Mesenteric fat pad (tissue), 1 donor: Measurements from ENCODE around the gene NDUFB10. TPM values are rescaled to one million over a fixed set of nuclear protein-coding genes. Genes with fewer than 3 reads are reported as not detected.

Experiments
- DNase-seq: peaks from one replicate; pipeline ENCODE4 v3.0.0-alpha.2; 2020; ENCODE audit warnings: low spot score
- total RNA-seq: library from RNA; stranded (reverse); fragmentation: NEBNext Ultra II Directional; extraction: Animal tissue kit (Norgen Biotek cat#: 25700); gene quantifications from one replicate; pipeline ENCODE4 v1.2.1, GENCODE V29; 2021
- donor health status: DM: yes; HTN: yes; CAD: no.

NDUFB10 gene
- total RNA-seq, 1 donor from 2014 or later: 126 TPM

DNA sequence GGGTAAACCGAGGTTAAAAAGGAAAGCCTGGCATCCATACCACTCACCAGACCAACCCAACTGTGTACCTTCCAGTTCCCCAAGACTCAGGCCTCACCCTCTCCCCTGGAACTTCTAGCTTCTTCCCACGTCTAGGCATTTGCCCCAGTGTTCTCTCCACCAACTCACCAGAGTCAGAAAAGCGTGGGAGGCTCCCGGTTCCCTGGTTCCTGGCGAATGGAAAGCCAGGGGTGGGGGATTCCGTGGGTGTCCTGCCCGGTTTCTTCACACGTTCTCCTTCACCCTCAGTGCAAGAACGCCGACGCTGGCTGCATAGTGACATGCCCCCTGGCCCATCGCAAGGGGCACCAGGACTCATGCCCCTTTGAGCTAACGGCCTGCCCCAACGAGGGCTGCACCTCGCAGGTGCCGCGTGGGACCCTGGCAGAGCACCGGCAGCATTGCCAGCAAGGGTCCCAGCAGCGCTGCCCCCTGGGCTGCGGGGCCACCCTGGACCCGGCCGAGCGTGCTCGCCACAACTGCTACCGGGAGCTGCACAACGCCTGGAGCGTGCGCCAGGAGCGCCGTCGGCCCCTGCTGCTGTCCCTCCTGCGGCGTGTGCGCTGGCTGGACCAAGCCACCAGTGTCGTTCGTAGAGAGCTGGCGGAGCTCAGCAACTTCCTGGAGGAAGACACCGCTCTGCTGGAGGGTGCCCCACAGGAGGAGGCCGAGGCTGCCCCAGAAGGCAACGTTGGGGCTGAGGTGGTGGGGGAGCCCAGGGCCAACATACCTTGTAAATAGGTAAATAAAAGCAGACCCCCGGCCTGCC is 9.0 kb downstream of the NDUFB10 start:
- DNase-seq: no peak

- peak; percentile 98 for DNase-seq
Observed at GRCh38 chr16:1971796-1972489, 12.6 kb downstream of the NDUFB10 start, which contains the start of gene TBL3. TSS of gene TBL3 (plus strand) at chr16:1972053. CDS start at chr16:1972165, 112 bp downstream.

DNA sequence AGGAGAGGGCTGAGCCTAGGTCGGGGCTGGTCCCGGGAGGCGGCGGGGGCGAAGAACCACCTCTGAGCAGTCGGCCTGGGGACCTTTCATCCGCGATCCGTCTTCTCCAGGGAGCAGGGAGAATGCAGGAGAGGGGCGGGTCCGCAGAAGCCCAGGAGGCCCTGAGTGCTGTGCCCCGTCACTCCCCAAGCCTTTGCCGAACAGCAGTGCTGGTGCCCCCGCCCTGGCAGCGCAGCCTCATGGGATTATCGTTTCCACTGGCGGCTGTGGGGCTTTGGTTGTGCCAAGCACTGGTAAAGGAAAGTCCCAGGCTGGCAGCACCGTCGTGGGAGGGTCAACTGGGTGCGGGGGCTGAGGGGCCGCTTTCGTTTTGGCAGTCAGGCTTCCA is 13.1 kb downstream of the NDUFB10 start:
- DNase-seq: no peak

DNA sequence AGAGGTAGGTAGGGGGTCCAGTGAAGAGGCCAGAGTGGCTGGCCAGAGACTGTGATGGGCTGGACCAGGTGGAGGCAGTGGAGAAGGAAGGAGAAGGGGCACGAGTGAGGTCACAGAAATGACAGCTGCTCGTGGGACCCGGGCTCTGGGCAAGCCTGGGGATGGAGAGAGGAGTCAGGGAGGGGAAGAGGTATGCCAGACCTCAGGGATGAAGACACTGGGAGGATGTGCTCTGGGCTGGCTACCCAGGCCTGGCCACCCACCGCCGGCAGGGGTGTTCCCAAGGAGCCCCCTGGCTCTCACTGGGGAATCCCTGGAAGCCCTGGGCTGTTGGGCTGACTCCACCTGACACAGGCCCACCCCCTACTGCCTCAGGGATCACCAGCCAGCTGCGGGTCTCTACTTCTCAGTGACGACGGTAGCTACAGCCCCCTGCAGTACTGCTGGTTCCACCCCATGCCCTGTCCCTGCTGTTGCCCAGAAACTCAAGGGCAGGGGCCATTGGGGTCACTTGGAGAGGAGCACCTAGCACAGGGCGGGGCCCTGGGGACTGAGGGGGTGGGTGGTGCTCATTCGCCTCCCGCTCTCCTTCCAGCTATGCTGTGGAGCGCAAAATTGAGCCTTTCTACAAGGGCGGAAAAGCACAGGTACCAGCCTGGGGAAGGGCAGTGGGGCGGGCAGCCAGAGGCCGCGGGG is 14.3 kb downstream of the NDUFB10 start:
- DNase-seq: no peak

DNA sequence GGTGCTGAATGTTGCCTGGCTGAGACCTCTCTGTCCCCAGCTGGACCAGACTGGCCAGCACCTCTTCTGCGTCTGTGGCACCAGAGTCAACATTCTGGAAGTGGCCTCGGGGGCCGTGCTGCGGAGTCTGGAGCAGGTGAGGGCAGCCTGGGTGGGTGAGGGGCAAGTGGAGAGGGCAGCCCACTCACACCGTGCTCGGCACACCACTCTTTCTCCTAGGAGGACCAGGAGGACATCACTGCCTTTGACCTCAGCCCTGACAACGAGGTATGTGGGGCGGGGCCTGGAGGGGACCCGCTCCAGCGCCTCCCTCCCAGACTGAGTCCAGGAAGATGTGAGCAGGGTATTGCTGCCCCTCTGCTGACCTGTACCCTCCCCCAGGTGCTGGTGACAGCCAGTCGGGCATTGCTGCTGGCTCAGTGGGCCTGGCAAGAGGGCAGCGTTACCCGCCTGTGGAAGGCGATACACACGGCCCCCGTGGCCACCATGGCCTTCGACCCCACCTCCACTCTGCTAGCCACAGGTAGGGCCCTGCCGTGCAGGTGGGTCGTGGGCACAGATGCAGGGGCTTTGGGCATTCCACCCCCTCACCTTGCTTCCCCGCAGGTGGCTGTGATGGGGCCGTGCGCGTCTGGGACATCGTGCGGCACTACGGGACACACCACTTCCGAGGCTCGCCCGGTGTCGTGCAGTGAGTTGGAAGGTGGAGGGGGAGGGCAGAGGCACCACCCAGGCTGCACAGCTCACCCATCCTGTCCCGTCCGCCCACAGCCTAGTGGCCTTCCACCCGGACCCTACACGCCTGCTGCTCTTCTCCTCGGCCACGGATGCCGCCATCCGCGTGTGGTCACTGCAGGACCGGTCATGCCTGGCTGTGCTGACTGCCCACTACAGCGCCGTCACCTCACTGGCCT is 15.1 kb downstream of the NDUFB10 start:
- DNase-seq: no peak

- no peak for DNase-seq
Observed at GRCh38 chr16:1975432-1976215, 16.3 kb downstream of the NDUFB10 start.

GRCh38 chr16:1976216-1976520 is 16.8 kb downstream of the NDUFB10 start:
- DNase-seq: no peak

DNA sequence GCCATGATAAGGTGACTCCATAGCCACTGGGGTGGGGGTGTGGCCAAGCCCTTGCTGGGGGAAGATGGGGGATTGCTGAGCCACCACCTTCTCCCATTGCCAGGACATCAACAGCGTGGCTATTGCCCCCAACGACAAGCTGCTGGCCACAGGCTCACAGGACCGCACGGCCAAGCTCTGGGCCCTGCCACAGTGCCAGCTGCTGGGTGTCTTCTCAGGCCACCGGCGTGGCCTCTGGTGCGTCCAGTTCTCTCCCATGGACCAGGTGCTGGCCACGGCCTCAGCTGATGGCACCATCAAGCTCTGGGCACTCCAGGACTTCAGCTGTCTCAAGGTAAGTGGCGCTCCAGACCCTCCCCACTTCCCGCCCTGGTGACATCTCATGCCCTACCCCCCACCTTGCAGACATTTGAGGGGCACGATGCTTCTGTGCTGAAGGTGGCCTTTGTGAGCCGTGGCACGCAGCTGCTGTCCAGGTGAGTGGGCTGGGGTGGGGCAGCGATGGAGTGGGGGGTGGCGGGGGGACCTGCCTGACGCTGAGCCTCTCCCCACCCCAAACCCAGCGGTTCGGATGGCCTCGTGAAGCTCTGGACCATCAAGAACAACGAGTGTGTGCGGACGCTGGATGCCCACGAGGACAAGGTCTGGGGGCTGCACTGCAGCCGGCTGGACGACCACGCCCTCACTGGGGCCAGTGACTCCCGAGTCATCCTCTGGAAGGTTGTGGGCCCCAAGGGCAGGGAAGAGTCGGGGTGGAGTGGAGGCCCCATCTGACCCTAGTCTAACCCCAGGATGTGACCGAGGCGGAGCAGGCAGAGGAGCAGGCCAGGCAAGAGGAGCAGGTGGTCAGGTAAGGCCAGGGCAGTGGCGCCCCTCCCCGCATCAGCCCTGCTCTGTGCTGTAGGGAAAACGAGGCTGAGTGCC is 17.9 kb downstream of the NDUFB10 start:
- no peak for DNase-seq

DNA sequence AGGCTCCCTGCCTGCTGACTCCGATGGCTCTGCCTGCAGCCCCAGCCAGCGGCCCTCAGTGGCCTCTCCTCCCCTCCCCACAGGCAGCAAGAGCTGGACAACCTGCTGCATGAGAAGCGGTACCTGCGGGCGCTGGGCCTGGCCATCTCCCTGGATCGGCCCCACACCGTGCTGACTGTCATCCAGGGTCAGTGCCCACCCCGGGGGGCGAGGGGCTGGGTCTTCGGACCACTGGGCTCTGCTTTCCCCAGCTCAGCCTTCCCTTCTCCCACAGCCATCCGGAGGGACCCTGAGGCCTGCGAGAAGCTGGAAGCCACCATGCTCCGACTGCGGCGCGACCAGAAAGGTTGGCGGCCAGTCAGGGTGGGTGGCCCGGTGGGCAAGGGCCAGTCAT is 18.5 kb downstream of the NDUFB10 start:
- no peak for DNase-seq

- no peak for DNase-seq
Observed at GRCh38 chr16:1978476-1979120, 19.3 kb downstream of the NDUFB10 start.

GRCh38 chr16:1979271-1980029 is 20.1 kb downstream of the NDUFB10 start:
- DNase-seq: no peak

- DNase-seq: no peak
Observed at GRCh38 chr16:1980030-1980769, 20.9 kb downstream of the NDUFB10 start.

- no peak for DNase-seq
Observed at GRCh38 chr16:1980770-1981087, 21.4 kb downstream of the NDUFB10 start.

GRCh38 chr16:1981398-1981836 is 22.1 kb downstream of the NDUFB10 start, which contains the start of gene NOXO1:
TSS of gene NOXO1 (minus strand) at chr16:1981469. CDS start at chr16:1981179, 290 bp downstream.
- no peak for DNase-seq

DNA sequence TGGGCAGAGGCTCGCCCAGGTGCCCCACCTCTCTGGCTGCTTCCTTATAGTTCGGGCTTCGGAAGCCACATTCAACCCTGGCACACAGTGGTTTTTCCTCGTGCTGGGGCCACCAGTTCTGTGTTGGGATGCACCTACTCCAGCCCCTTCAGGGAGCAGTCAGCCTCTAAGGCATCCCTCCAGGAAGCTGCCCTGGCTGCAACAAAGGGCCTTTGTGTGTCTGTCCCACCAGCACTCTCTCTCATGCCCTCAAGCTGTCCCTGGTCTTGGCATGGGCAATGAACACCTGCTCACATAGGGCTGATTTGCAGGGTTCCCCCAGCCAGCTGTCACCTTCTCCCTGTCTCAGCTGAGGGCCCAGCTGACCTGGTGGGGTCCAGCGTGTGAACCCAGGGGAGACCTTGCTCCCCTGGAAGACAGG is 22.7 kb downstream of the NDUFB10 start:
- DNase-seq: no peak

- DNase-seq: no peak
Observed at GRCh38 chr16:1982991-1983543, 23.7 kb downstream of the NDUFB10 start.
